SU-DHL-6 (cell line): ENCODE measurements around the gene PVR.

Experiments
- EZH2phosphoT487 ChIP-seq: fragments of 200-600 bp; sonication (generic), shearing (Covaris generic); conservative IDR thresholded peaks from 2 replicates; pipeline ENCODE4 v1.6.1; 2018; ENCODE audit warnings: mild to moderate bottlenecking, antibody characterized with exemption, low read length, moderate library complexity, mixed read lengths
- TF ChIP-seq, protein P1 (sequence below): fragments of 200-600 bp; sonication (generic); IDR thresholded peaks from one replicate; pipeline ENCODE4 v1.5.1; 2017; ENCODE audit warnings: antibody characterized with exemption, mild to moderate bottlenecking, low read length, moderate library complexity; ENCODE audit not compliant: insufficient read depth, poor library complexity, severe bottlenecking

DNA sequence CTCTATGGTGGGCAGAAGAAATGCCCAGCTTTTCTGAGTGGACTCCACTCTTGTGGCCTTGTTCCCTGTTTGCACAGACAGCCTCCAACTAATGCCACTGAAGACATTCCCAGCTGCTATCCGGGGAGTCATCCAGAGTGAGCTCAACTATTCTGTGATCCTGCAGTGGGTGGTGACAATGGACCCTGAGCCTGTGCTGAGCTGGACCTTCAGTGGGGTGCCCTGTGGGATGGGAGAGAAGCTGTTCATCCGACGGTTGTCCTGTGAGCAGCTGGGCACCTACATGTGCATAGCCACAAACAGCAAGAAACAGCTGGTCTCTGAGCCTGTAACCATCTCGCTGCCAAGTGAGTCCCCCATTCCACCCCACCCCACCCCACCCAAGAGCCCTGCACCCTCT, 20.1 kb upstream of the PVR start:
- TF ChIP-seq, protein P1, sequence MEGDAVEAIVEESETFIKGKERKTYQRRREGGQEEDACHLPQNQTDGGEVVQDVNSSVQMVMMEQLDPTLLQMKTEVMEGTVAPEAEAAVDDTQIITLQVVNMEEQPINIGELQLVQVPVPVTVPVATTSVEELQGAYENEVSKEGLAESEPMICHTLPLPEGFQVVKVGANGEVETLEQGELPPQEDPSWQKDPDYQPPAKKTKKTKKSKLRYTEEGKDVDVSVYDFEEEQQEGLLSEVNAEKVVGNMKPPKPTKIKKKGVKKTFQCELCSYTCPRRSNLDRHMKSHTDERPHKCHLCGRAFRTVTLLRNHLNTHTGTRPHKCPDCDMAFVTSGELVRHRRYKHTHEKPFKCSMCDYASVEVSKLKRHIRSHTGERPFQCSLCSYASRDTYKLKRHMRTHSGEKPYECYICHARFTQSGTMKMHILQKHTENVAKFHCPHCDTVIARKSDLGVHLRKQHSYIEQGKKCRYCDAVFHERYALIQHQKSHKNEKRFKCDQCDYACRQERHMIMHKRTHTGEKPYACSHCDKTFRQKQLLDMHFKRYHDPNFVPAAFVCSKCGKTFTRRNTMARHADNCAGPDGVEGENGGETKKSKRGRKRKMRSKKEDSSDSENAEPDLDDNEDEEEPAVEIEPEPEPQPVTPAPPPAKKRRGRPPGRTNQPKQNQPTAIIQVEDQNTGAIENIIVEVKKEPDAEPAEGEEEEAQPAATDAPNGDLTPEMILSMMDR = no peak
- TF ChIP-seq EZH2phosphoT487 = no peak
